Erythroblast (primary cell): ENCODE results near the gene PF4V1.

Experiments
- GATA1 ChIP-seq: IDR thresholded peaks from 2 replicates; pipeline ENCODE4 v1.6.1; 2011; ENCODE audit warnings: low read depth, mild to moderate bottlenecking, control low read depth, low read length, moderate library complexity
- POLR2A ChIP-seq: IDR thresholded peaks from 2 replicates; pipeline ENCODE4 v1.6.1; 2011; ENCODE audit warnings: mild to moderate bottlenecking, low read length

GRCh38 chr4:73896416-73896815 lies 43.3 kb downstream of the PF4V1 start:
- no peak for TF ChIP-seq POLR2A
- TF ChIP-seq GATA1: no peak
